Activated CD8-positive, alpha-beta memory T cell treated with anti-CD3 and anti-CD28 coated beads, Interleukin-2, amount 50 U/mL, for 48 hours (primary cell): Measurements from ENCODE around the gene POU3F2.
A peak's percentile ranks its signal among the peaks of the same experiment; 100 is the strongest.

Experiments
- DNase-seq: peaks from one replicate; pipeline ENCODE4 v3.0.0-alpha.2; 2020

The POU3F2 gene

DNA sequence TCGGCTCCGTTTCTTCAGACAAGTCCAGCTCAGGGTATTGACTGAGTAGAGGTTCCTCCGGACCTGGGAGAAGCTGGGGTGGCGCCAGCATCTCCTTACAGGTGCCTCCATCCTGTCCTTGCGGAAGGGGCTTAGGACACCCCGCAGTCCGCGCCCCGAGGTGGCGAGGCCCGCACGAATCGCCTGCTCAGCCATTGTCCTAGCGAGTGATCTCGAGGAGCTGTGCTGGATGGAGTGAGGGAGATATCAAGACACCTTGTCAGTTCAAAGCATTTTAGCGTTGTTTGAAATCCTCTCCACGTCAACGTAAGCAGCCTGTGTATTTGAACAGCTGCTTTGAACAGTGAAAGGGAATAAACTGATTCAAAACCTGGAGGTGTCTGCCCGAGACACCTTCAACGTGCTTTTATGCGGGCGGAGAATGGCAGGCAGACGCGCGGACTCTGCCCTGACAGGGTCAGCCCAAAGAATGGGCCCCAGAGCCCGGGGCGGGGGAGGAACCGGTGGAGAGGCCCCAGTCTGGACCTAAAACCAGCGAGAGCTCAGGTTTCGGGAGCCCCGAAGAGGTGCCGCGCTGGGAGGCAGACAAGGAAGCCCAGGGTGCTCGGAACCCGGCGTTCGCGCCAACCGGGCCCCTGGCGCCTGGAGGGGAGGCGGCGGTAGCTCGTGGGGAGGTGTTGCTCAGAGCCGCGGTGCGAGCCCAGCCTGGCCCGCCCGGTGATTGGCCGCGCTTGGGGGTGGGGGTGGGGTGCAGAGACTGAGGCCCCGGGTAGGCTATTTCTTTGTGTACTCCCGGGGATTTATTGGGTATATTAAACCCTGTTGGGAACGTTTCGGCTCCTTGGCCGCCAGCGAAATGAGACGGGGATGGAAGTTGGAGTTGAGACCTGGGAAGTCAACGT lies 3.1 kb upstream of the POU3F2 start:
- peak; percentile 60 for DNase-seq

DNA sequence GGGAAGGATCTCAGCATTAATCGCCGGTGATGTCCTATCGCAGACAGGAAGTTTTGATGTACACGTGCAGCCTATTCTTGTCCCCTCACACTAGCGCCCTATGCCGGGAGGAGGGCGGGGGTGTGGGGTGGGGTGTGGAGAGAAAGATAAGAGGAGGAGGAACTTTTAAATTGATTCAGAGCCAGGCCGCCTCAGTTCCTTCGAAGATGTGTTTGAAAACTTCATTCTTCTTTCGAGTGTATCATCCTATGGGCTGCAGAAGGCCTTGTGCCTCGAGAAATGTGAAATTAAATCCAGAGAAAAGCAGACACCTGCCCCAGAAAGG lies 2.5 kb upstream of the POU3F2 start:
- no peak for DNase-seq

DNA sequence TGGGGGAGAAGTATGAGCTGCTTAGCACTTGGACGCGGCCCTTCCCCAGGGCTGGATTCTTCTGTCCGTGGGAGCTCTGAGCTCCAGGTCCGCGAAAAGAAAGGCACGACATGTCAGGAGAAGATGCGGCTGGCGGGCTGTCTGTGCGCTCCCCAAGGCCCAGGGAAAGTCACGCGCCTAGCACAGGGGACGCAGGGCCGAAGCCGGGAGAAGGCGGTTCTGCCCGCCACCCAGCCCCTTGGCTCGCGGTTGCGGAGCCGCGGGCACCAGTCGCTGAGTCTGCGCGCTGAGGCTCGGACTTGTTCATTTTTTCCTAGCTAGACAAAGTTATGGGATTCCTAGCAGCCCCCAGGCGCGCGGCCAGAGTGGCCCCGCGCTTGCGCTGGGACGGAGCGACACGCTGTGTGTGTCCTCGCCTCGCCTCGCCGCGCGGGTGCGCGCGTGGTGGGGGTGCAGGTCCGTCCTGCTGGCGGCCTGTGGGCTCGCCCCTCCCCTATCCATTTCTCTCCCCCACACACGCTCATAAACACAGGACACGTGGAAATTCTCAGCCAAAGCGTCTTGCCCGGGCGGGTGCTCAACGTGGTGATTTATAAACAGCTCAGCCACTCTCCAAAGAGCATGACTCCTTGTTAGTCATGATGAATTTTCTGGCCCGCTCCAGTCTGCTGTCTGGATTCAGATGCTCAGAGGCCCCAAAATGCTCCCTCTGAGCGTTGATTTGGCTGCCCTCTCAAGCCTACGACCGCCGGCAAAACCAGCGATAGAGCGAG lies 1.9 kb upstream of the POU3F2 start:
- DNase-seq = no peak

DNA sequence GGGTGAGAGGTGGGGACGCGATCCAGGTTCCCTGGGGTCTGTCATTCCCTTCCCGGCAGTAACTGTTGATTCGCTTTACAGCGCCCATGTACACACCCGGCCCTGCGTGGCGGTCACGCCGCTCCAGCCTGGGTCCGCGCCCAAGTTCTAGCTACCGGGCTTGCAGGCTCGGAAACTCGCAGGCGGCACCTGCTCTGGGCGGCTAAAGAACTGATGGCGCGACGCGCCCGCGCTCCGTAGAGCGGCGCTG lies 1.4 kb upstream of the POU3F2 start:
- peak; percentile 66 for DNase-seq

DNA sequence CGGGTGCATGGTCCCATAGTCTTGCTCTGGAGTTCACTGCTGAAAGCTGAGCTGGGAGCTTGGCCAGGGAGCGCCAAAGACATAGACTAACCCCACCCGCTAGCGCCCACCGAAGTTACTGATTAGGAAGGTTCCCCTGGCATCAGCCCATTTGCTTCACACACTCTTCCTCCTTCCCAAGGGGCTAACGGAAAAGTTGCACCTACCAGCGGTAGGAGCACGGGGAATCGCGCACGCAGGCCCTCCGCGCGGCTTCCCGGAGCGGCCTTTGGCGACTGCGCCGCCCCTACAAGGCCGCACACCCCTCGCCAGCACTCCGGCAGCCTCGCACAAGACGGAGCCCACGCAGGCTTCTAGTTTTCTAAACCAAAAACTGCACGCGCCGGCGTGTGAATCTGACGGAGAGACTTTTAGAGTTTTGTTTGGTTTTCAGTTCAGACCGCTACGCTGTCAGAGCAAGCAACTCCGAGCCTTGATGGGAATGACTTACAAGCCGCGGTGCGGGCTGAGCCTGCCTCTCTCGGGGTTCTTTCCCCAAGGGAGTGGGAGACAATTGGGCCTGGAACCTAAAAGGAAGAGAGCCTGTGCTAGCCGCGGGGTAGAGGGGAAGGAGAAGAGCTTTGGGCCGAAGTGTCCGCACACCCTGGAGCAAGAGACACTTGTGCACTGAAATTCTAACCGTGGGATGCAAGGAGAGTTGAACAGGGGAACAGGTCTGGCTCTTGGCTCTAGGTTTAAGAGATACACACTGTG lies 891 bp upstream of the POU3F2 start:
- DNase-seq = peak; percentile 65

DNA sequence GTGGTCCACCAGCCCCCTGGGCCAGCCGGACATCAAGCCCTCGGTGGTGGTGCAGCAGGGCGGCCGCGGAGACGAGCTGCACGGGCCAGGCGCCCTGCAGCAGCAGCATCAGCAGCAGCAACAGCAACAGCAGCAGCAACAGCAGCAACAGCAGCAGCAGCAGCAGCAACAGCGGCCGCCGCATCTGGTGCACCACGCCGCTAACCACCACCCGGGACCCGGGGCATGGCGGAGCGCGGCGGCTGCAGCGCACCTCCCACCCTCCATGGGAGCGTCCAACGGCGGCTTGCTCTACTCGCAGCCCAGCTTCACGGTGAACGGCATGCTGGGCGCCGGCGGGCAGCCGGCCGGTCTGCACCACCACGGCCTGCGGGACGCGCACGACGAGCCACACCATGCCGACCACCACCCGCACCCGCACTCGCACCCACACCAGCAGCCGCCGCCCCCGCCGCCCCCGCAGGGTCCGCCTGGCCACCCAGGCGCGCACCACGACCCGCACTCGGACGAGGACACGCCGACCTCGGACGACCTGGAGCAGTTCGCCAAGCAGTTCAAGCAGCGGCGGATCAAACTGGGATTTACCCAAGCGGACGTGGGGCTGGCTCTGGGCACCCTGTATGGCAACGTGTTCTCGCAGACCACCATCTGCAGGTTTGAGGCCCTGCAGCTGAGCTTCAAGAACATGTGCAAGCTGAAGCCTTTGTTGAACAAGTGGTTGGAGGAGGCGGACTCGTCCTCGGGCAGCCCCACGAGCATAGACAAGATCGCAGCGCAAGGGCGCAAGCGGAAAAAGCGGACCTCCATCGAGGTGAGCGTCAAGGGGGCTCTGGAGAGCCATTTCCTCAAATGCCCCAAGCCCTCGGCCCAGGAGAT lies 1.0 kb downstream of the POU3F2 start:
- DNase-seq = peak; percentile 54

DNA sequence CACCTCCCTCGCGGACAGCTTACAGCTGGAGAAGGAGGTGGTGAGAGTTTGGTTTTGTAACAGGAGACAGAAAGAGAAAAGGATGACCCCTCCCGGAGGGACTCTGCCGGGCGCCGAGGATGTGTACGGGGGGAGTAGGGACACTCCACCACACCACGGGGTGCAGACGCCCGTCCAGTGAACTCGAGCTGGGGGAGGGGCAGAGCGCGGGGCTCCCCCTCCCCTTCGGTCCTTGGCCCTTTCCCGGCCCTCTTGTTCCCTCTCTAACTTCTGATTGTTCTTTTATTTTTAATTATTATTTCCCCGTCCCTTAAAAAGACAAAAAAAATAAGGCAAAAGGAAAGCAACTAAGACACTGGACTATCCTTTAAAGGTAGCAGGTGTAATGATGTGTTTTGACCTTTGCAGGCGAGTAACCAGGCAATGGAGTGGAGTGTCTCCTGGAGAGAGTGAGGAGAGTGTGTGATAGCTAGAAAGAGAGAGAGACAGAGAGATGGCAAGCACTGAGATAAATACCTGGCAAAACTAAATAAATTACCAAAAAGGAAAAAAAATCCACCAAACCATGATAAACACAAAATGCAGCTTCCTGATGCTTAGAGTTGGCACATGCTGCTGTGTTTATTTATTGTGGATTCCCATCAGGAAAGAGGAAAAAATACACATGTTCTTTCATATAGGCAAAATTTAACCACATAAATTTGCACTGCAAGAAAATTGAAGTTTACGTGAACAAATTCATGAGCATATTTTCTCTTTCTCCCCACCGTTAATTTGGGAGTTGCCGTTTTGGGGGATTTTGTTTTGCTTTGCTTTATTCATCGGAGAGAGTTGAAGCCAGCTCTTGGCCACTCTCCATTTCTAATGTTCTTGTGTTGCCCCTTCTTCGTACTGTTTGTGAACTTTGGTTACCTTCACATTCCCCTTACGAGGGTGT lies 1.9 kb downstream of the POU3F2 start:
- DNase-seq = no peak

DNA sequence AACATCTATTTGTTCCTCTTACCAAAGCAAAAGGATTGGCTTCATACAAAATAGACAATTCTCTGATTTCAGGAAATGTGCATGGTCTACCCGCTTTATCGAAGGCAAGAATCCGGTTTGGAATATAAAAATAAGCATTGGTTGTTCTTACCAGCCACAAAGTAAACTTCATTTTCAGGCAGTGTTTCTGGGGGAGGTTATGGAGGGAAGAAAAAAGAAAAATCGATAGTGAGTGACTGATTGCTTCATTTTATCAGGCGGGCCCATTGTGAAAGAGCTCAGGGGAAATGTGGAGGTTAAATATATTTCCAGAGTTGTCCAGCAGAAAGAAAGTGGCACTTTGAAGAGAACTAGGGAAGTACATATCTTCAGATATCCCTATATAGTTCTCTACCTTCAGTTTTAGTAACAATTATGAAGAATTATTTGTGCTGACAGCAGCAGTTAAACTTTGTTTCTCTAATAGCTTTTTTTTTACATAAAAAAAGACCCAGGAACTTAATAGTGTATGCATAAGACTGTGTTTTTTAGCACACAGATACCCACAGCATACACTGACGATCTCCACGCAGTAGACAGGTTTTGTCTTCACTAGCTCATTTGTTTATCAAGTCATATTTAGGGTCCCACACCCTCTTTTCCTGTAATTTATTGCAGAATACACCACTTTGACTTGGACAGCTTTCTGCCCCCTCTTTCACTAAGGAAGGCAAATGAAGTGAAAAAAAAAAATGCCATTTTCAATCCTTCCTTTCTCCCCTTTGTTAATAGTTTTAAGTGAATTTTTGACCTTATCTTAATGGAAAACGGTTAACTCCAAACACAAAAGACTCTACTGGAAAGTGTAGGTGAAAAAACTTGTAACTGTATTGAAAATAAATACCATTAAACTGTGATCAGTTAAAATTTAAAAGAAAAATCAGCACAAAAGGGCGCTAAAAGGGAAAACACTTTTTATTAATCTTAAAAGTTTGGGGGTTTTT lies 2.9 kb downstream of the POU3F2 start:
- DNase-seq = no peak

DNA sequence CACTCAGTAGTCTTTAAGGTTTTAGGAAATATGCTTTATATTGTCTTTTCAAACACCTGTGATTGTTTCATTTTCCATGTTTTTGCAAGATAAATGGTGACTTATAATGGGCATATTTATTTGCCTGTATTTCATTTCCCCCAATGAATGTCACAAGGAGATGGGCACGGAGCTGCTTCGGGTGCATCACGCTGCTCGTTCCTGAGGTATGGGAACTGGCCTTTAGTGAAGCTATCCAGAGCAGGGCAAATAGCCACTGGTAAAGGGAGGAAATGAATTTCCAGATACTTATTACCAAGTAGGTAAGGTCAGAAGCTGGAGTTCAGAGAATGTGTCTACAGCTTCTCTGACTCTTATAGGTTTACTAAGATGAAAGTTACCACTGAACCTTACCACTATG lies 3.7 kb downstream of the POU3F2 start:
- DNase-seq = no peak

DNA sequence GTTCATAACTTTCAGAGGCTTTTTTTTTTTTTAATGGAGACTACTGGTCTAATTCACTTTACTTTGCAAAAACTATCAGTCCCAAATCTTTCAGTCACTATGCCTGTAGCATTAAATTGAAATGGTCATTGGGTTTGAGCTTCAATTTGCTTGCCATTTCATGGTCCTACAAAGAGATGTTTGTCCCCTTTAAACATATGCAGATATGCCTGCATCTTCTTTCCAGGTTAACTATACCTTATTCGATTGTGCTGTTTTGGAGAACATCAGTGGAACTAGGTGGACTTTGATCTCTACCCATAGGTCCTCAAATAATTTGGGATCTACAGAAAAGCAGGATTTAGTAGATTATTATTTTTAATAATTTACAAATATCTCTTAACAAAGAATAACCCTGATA lies 4.6 kb downstream of the POU3F2 start:
- no peak for DNase-seq

DNA sequence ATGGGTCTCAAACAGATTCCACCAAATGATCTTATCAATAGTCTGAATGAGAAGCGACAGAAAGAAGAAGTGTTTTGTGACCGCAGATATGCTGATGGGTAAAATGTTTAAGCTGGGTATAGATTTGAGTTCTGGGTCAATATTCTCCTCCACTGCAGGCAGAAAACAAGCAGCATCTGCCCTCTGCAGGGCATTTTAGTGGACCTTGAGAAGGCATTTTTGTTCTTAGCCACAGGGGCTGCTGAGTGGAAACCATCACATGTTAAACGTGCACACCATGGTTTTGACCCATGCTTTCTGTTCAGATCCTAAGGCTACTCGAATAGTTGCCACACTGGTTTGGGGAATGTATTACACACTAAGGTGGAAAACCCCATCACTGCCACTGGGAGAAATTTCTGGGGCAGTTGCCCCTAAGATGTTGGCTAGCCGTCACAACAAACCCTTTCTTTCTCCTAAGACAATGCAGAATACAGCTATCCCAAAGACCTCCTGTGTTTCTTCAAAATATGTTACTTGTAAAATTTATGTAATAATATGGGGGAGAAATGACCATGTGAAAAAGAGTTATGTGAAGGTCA lies 5.5 kb downstream of the POU3F2 start:
- no peak for DNase-seq

DNA sequence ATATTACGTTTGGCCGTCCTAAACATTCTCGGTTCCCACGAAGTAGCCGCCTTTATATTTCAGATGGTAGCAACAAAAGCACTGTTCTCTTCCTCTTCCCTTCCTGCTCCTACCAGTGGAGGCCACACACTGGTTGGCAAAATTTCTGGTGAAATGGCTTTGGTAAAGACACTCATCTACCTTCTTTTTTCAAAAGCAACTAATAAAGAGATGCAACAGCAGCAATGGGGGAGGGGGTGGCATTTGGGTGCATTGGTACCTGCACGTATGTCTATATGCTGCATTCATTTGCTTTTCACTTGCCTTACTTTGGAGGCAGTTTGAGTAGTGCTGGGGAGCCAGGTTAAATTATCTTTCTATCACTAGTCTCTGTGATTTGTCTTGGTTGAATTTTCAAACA lies 6.0 kb downstream of the POU3F2 start:
- DNase-seq = no peak

DNA sequence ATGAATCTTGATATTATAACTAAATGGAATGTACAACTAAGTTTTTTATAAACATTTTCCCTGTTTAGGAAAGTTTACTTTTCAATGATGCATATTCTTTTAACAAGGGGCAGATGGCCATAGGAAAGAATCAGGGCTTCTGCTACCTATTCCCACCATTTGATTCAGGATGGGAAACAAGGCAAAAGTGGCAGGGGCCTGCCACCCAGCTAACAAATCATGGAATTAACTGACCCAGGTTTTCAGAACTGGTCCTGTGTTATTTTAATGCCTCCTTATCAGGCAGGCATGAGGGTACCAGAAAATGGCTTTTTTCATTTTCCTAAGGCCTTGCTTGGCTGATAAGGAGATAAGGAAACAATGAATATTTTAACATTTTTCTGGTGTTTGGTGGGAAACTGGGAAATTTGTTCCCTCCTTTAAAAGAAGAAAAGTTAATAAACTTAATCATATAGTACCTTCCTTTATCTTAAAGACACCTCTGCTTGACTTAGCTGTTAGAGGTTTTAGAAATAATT lies 6.7 kb downstream of the POU3F2 start:
- DNase-seq = no peak

DNA sequence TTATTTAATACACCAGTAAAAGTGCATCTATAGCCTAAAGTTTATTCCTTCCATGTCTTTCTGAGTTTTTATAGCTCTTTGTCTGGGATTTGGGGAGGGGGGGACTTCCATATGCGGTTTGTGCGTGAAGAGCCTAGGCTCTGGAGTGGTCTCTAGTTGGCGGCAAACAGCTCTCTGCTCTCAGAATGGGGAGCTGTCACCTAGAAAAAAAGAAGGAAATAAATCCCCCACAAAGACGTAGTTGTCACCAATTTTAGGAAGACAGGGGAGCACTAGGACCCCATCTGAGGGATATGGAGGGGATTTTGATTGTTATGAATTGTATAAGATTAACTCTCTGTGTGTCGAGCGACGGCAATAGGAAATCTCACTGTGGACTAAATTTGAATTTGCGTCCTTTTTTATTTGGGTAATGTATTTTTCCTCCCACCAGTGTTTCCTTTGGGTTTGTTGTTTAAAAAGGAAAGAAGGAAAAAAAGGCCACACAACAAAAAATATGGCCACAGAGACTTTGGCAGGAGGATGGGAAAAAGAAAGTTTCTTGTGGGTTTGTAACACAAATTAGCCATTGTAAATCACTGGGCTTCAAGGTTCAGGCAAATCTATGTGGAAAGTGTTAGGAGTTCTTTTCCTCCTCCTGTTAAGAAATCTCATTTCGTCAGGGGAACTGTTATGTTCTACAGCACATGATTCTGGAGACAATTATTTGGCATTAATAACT lies 7.4 kb downstream of the POU3F2 start:
- no peak for DNase-seq

DNA sequence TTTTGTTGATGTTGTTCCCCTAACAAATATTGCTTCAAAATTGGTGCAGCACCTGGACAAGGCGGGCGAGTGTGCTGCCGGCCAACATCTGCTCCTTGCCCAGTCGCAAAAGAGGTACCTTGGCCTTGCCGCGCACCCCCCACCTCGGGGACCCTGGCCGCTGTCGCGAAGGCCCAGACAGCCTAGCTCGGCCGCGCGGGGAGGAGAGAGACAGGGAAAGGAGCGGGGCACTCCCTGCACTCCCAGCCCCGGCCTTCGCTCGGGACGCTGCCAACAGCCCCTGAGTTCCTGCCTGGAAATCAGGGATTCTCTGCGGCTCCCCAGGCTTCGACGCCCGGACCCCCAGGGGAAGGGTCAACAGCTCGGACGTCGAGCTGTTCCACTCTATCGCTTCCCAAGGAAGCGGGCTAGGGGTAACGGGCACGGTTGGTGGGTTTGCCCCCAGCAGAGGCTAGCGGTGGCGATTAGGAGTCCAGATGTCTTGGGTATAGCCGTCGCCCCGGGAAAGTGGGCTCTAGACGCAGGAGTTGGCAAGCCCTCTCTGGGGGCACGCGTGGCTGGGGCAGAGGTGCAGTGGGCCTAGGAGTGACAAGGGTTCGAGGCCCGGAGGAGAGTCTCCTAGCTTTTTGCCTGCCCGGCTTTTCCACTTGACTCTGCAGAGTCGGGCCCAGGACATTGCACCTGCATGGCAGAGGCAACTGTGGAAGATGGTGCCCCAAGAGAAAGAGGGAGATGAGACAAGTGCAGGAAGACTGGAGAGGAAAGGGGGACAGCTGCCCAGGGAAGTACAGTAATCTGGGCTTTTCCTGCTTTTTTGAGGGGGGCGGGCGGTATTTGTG lies 8.2 kb downstream of the POU3F2 start:
- DNase-seq = no peak

DNA sequence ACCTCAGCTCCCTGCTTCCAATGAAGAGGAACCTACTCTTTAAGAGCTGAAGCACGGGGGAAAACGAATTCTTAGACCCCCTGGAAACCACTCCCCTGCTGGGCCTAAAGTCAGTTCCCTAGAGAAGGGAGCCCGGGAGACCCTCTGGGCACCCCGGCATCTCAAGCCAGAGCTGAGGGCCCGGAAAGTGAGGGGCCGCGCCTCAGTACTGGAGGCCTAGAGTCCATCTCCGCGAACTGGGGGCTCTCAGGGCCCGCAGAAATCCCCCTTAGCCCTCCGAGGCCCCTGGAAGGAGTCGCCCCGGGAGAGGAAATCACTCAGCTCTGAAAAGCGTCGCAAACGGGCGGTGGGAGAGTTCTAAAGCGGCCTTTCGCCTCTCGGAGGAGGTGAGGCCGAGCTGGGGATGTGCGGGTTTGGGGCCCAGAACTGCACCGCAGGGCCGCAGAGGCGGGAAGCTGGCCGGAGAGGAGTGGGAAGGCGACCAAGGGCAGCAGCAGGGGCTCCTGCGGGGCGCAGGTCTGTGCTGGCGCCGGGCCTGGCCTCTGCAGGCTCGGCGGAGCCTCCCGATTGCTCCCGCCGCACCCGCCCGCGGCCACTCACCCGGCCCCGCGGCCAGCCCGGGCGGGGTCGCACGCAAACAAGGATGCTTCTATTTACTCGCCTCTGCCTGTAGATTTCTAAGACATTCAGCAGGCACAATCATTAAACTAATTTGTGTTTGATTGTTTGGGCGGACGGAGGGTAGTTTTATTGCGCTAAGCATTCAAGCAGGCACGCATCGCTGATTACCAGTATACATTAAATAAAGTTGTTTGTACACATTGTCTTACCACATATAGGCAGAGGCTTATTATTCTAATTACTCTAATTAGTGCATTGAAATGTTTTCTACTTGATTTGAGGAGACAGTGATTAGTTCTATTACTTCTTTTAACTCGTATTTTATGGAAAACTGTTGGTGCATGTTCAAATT lies 9.2 kb downstream of the POU3F2 start:
- no peak for DNase-seq
